K562 (cell line): Measurements from ENCODE around the gene CADM2. TPM values are rescaled to one million over a fixed set of nuclear protein-coding genes. Genes with fewer than 3 reads are reported as not detected.

Experiments used
- ATAC-seq: fragments of 200-7000 bp; cut with Tn5 transposase; 3 replicates; pipeline ENCODE4 v1.9.1; 2020; ENCODE audit warnings: moderate library complexity
- BruUV-seq: library from RNA; stranded (reverse); fragments of 400-500 nt; replicated peaks from 2 replicates; lab custom pipeline; 2021; lab: Mats Ljungman, UMichigan
- CTCF ChIA-PET: fragments of 300-600 bp; formaldehyde crosslinking; extraction: SDS; loops from one replicate; lab custom pipeline; 2021; ENCODE audit warnings: low intra/inter-chr PET ratio; lab: Yijun Ruan, JAX
- POLR2A ChIA-PET: fragments of 300-600, 350-650 bp; sonication (Branson Sonifier 250); formaldehyde crosslinking; extraction: SDS; loops from one replicate; lab custom pipeline; 2021; ENCODE audit warnings: antibody characterized with exemption, inconsistent platforms; lab: Yijun Ruan, JAX
- DNase-seq, 4 experiments: peaks; one replicate each; pipeline versions ENCODE4 v3.0.0 to v3.0.0-alpha.2; 2011 to 2018; ENCODE audit warnings: low spot score in 3 of 4, mixed read lengths in 3 of 4; ENCODE audit errors: extremely low read depth in 1 of 4
- FAIRE-seq: peaks from 2 replicates; lab custom pipeline; 2011; peaks lifted over from hg19 to GRCh38; lab: Jason Lieb, UNC
- H2AFZ ChIP-seq: 2 replicates; pipeline ENCODE4 v1.6.0; 2011; ENCODE audit warnings: low read depth, low read length, control low read depth, inconsistent platforms
- H3K27ac ChIP-seq: fragments of 200-600 bp; 3 replicates; pipeline ENCODE4 v1.8.0; 2011; ENCODE audit warnings: low read depth, mild to moderate bottlenecking, control low read depth, inconsistent platforms, low read length, moderate library complexity, mixed read lengths; ENCODE audit errors: extremely low read depth
- H3K27me3 ChIP-seq, 2 experiments: fragments of 300-600 bp in 1 of 2; 2 replicates in 1 of 2; 3 replicates in 1 of 2; pipeline versions ENCODE4 v1.6.0 to v1.8.0; 2011; ENCODE audit warnings: inconsistent platforms in 2 of 2, low read length in 2 of 2, mild to moderate bottlenecking in 1 of 2, mixed read lengths in 1 of 2, moderate library complexity in 1 of 2; ENCODE audit not compliant: control insufficient read depth in 2 of 2, insufficient read depth in 2 of 2
- H3K36me3 ChIP-seq: fragments of 300-600 bp; 3 replicates; pipeline ENCODE4 v1.8.0; 2011; ENCODE audit warnings: mild to moderate bottlenecking, low read length, inconsistent platforms; ENCODE audit not compliant: control insufficient read depth, insufficient read depth
- H3K4me1 ChIP-seq, 2 experiments: fragments of 200-600 bp in 1 of 2; replicated peaks in 1 of 2; 2 replicates in 1 of 2; 3 replicates in 1 of 2; pipeline versions ENCODE4 v1.5.1 to v1.8.0; 2011; ENCODE audit warnings: inconsistent platforms in 2 of 2, low read length in 2 of 2, mild to moderate bottlenecking in 1 of 2, mixed read lengths in 1 of 2, moderate library complexity in 1 of 2; ENCODE audit not compliant: control insufficient read depth in 2 of 2, insufficient read depth in 2 of 2
- H3K4me2 ChIP-seq: 2 replicates; pipeline ENCODE4 v1.6.1; 2011; ENCODE audit warnings: low read length, control low read depth, inconsistent platforms, mixed read lengths; ENCODE audit not compliant: insufficient read depth
- H3K4me3 ChIP-seq: fragments of 200-600 bp; sonication (generic), shearing (Covaris generic); 2 replicates; pipeline ENCODE4 v1.5.1; 2016; ENCODE audit warnings: control low read depth, inconsistent platforms
- H3K79me2 ChIP-seq: fragments of 200-600 bp; 3 replicates; pipeline ENCODE4 v1.8.0; 2011; ENCODE audit warnings: low read length, inconsistent platforms; ENCODE audit not compliant: control insufficient read depth, insufficient read depth
- H3K9ac ChIP-seq, 2 experiments: 2 replicates each; pipeline versions ENCODE4 v1.6.0 to v1.6.1; 2011; ENCODE audit warnings: low read depth in 2 of 2, low read length in 2 of 2, control low read depth in 1 of 2, inconsistent platforms in 1 of 2, mild to moderate bottlenecking in 1 of 2, mixed read lengths in 1 of 2; ENCODE audit not compliant: insufficient read depth in 1 of 2
- H3K9me1 ChIP-seq: one replicate; pipeline ENCODE4 v1.6.0; 2011; ENCODE audit warnings: inconsistent platforms, mild to moderate bottlenecking, low read length, moderate library complexity; ENCODE audit not compliant: control insufficient read depth, insufficient read depth
- H3K9me3 ChIP-seq: replicated peaks from 2 replicates; pipeline ENCODE4 v1.5.1; 2011; ENCODE audit warnings: low read depth, low read length, inconsistent platforms; ENCODE audit not compliant: control insufficient read depth, insufficient read depth
- H4K20me1 ChIP-seq: replicated peaks from 2 replicates; pipeline ENCODE4 v1.6.1; 2011; ENCODE audit warnings: low read length, inconsistent platforms, mixed read lengths; ENCODE audit not compliant: control insufficient read depth, insufficient read depth
- ATF7 ChIP-seq: fragments of 450-650 bp; IDR thresholded peaks from 2 replicates; pipeline ENCODE4 v1.7.1; 2014; ENCODE audit warnings: mild to moderate bottlenecking, moderate library complexity
- CBX1 ChIP-seq: sonication (generic); IDR thresholded peaks from 2 replicates; pipeline ENCODE4 v1.6.1; 2016; ENCODE audit warnings: antibody characterized with exemption, low read depth, mild to moderate bottlenecking
- ETV1 ChIP-seq: fragments of 450-650 bp; conservative IDR thresholded peaks from 2 replicates; pipeline ENCODE4 v1.6.1; 2016; ENCODE audit warnings: missing genetic modification characterization, control low read depth, low read depth, missing compliant biosample characterization
- FOXK2 ChIP-seq, 2 experiments: fragments of 450-650 bp; IDR thresholded peaks in 1 of 2; conservative IDR thresholded peaks in 1 of 2; 2 replicates each; pipeline ENCODE4 v1.6.1; 2016; ENCODE audit warnings: low read depth in 2 of 2, mild to moderate bottlenecking in 1 of 2
- IFI16 ChIP-seq: fragments of 250-450 bp; sonication (Bioruptor Pico); IDR thresholded peaks from 2 replicates; pipeline ENCODE4 v2.1.2; 2022; ENCODE audit warnings: mild to moderate bottlenecking, inconsistent platforms
- MEF2D ChIP-seq: conservative IDR thresholded peaks from 2 replicates; pipeline ENCODE4 v1.6.1; 2016; ENCODE audit warnings: low read depth, missing genetic modification characterization, missing compliant biosample characterization
- OTX1 ChIP-seq: fragments of 450-650 bp; formaldehyde crosslinking; IDR thresholded peaks from 2 replicates; pipeline ENCODE4 v1.4.0; 2022; ENCODE audit warnings: mild to moderate bottlenecking
- PML ChIP-seq: IDR thresholded peaks from 2 replicates; pipeline ENCODE4 v1.6.1; 2012; ENCODE audit warnings: low read length, inconsistent platforms
- POLR2H ChIP-seq: IDR thresholded peaks from 2 replicates; pipeline ENCODE4 v1.6.1; 2016; ENCODE audit warnings: missing genetic modification characterization, low read depth, mild to moderate bottlenecking, control low read depth, missing compliant biosample characterization, moderate library complexity
- RAD21 ChIP-seq, 2 experiments: fragments of 250-450 bp in 1 of 2; fragments of 450-650 bp in 1 of 2; sonication (Bioruptor Pico) in 1 of 2; formaldehyde crosslinking in 1 of 2; IDR thresholded peaks in 1 of 2; conservative IDR thresholded peaks in 1 of 2; 2 replicates each; pipeline versions ENCODE4 v1.4.0 to v1.8.0; 2020 to 2022; ENCODE audit warnings: mild to moderate bottlenecking in 2 of 2, moderate library complexity in 1 of 2
- RFX7 ChIP-seq: fragments of 250-450 bp; sonication (Bioruptor Pico); IDR thresholded peaks from 2 replicates; pipeline ENCODE4 v1.5.1; 2021; ENCODE audit warnings: mild to moderate bottlenecking
- SMARCA4 ChIP-seq: fragments of 450-650 bp; IDR thresholded peaks from 2 replicates; pipeline ENCODE4 v1.6.1; 2016
- SPI1 ChIP-seq: IDR thresholded peaks from 2 replicates; pipeline ENCODE4 v1.6.1; 2011; ENCODE audit warnings: low read depth, low read length, control low read depth, borderline replicate concordance
- STAT6 ChIP-seq: sonication (generic); formaldehyde crosslinking; IDR thresholded peaks from 2 replicates; pipeline ENCODE4 v1.8.1; 2023; ENCODE audit warnings: mild to moderate bottlenecking, missing genetic modification reagents
- ZNF232 ChIP-seq: sonication (generic); formaldehyde crosslinking; IDR thresholded peaks from 2 replicates; pipeline ENCODE4 v1.8.0; 2022; ENCODE audit warnings: mild to moderate bottlenecking, missing genetic modification reagents
- ZNF324 ChIP-seq: fragments of 250-450 bp; sonication (Bioruptor Pico); IDR thresholded peaks from 2 replicates; pipeline ENCODE4 v1.4.0; 2020; ENCODE audit warnings: mild to moderate bottlenecking
- ZNF778 ChIP-seq: fragments of 450-650 bp; formaldehyde crosslinking; IDR thresholded peaks from 2 replicates; pipeline ENCODE4 v1.4.0; 2020; ENCODE audit warnings: mild to moderate bottlenecking, moderate library complexity
- WGBS: fragments of 100-300 bp; shearing (Covaris generic); methylation state at CpG from one replicate; pipeline ENCODE4 v1.1.6; 2016; ENCODE audit warnings: low coverage, mixed read lengths; ENCODE audit not compliant: insufficient coverage; ENCODE audit errors: missing lambda C conversion rate; 5-methylcytosine and 5-hydroxymethylcytosine counted together
- in situ Hi-C: fragments of 300-500 bp; cut with MboI; formaldehyde crosslinking; loops from 4 replicates; pipeline ENCODE4 v1.15.0; 2018; ENCODE audit warnings: inconsistent platforms, mixed read lengths
- intact Hi-C: fragments of 100-400 bp; cut with micrococcal nuclease; formaldehyde crosslinking; loops from 2 replicates; pipeline ENCODE4 v1.14.2; 2022
- polyA plus RNA-seq, 8 experiments: library from polyadenylated mRNA; depleted of rRNA in 4 of 8; stranded (reverse) in 5 of 8; unstranded in 3 of 8; fragments of >200 nt; fragmentation: Nextera tagmentation in 2 of 8; fragmentation: Illumina TruSeq in 1 of 8; extraction: Ambion mirVana in 2 of 8; extraction: Trizol in 1 of 8; gene quantifications; 2 replicates each; pipeline versions ENCODE4 v1.2.1 to v1.2.3, GENCODE V29; 2011 to 2014; ENCODE audit warnings: inconsistent platforms in 1 of 8, missing spikeins in 1 of 8
- total RNA-seq, 7 experiments: library from RNA; depleted of rRNA in 6 of 7; stranded (reverse); fragments of >200 nt in 6 of 7; fragmentation: Illumina TruSeq in 2 of 7; extraction: Trizol in 2 of 7; gene quantifications; 2 replicates each; pipeline versions ENCODE4 v1.2.1 to v1.2.3, GENCODE V29; 2011 to 2021; ENCODE audit warnings: low replicate concordance in 1 of 7

Gene CADM2
- total and polyA plus RNA-seq, 9 of the 15 experiments (the other 6 are each of a cell fraction or from before 2014, with no cell fraction given): 0.11 to 3.2 (median 0.95) TPM

DNA sequence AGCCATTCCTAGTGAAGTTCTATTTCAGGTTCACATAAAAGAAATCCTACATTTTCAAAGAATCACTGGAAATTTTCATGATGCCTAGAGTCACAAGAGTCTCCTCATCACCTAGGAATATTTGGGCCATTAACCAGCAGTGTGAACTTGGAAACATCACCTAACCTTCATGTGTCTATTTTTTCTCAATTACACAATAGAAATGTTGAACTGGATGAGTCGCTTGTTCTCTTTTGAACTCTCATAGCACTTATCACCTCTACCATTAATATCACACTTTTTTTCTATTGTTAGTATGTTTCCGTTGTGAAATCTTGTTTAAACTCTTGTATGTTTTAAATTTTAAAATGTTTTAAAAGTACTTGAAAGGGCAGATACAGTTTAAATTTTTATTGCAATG is 371.3 kb downstream of the CADM2 start:
- ATAC-seq (no peak), FAIRE-seq (no peak)
- in situ Hi-C loops: no loop called here
- no TSS peak for BruUV-seq
- POLR2A ChIA-PET: no interaction called here
- 0% methylated on average over 2 of the region's 2 CpGs for WGBS
- no peak overlapping the region for H3K4me2 ChIP-seq
- CTCF ChIA-PET: no interaction called here
- no peaks in the 10 kb centered on the region for H3K4me1 ChIP-seq
- no peaks in the 10 kb centered on the region for H3K9me1 ChIP-seq
- no peak for TF ChIP-seq ZNF232 (CRISPR knock-in tag)
- TF ChIP-seq ATF7: no peak
- TF ChIP-seq, all 486 proteins: peak for 0
- no peaks in the 10 kb centered on the region for H3K9me3 ChIP-seq
- no peaks in the 10 kb centered on the region for H3K36me3 ChIP-seq
- H4K20me1 ChIP-seq: no peaks in the 10 kb centered on the region
- DNase-seq: no peak
- no peak overlapping the region for H3K4me3 ChIP-seq
- no peak overlapping the region for H2AFZ ChIP-seq
- no peak overlapping the region for H3K9ac ChIP-seq
- H3K27ac ChIP-seq: no peak overlapping the region
- no peaks in the 10 kb centered on the region for H3K79me2 ChIP-seq
- no peaks in the 10 kb centered on the region for H3K27me3 ChIP-seq
- intact Hi-C loops: no loop called here

GRCh38 chr3:85337895-85338294 is 379.1 kb downstream of the CADM2 start:
- ATAC-seq: no peak
- Histone ChIP-seq H3K9me1 (no peaks in the 10 kb centered on the region), H3K79me2 (no peaks in the 10 kb centered on the region), H2AFZ (no peak overlapping the region), H3K4me1 (no peaks in the 10 kb centered on the region), H3K27ac (no peak overlapping the region), H3K9me3 (no peaks in the 10 kb centered on the region), H4K20me1 (no peaks in the 10 kb centered on the region), H3K27me3 (no peaks in the 10 kb centered on the region), H3K4me2 (no peak overlapping the region), H3K4me3 (no peak overlapping the region), H3K9ac (no peak overlapping the region), H3K36me3 (no peaks in the 10 kb centered on the region)
- no peak for DNase-seq
- in situ Hi-C loops (no loop called here), intact Hi-C loops (no loop called here)
- POLR2A ChIA-PET: no interaction called here
- no peak for FAIRE-seq
- CTCF ChIA-PET: no interaction called here
- BruUV-seq: no TSS peak
- 0% methylated on average over 2 of the region's 2 CpGs for WGBS
- no peak for TF ChIP-seq CBX1
- no peak for TF ChIP-seq PML
- TF ChIP-seq OTX1 (CRISPR knock-in tag): no peak
- TF ChIP-seq FOXK2 (conservative IDR thresholded peaks at IDR 0.05 in 1 of 2, IDR thresholded peaks at IDR 0.05 in 1 of 2; ENCODE audit: low read depth in 2 of 2): no peak
- TF ChIP-seq SPI1: no peak
- no peak for TF ChIP-seq RAD21 (CRISPR knock-in tag; conservative IDR thresholded peaks at IDR 0.05 in 1 of 2, IDR thresholded peaks at IDR 0.05 in 1 of 2)
- TF ChIP-seq IFI16 (CRISPR knock-in tag): no peak
- no peak for TF ChIP-seq STAT6 (CRISPR knock-in tag)
- no peak for TF ChIP-seq ZNF324 (CRISPR knock-in tag)
- TF ChIP-seq ZNF778 (CRISPR knock-in tag): no peak
- no peak for TF ChIP-seq POLR2H (tag)
- TF ChIP-seq ETV1 (tag): no peak
- no peak for TF ChIP-seq RFX7 (CRISPR knock-in tag)
- no peak for TF ChIP-seq MEF2D (tag)
- no peak for TF ChIP-seq SMARCA4
